Common myeloid progenitor, CD34-positive (primary cell): ENCODE data around the gene PPP1R9B. TPM values are rescaled to one million over a fixed set of nuclear protein-coding genes. Genes with fewer than 3 reads are reported as not detected.

ENCODE experiments used
- CTCF ChIA-PET: fragments of 350-600 bp; sonication (Branson Sonifier 250); formaldehyde crosslinking; loops from one replicate; lab custom pipeline; 2021; ENCODE audit warnings: antibody characterized with exemption; lab: Charles Lee
- POLR2A ChIA-PET: fragments of 350-600 bp; sonication (Branson Sonifier 250); formaldehyde crosslinking; loops from one replicate; lab custom pipeline; 2021; ENCODE audit warnings: antibody characterized with exemption; lab: Charles Lee
- DNase-seq, 3 donors: peaks; one replicate each; pipeline versions ENCODE4 v3.0.0 to v3.0.0-alpha.2; 2013
- H3K27ac ChIP-seq, 2 experiments: 1 replicate in 1 of 2; 2 replicates in 1 of 2; pipeline ENCODE4 v1.7.0; 2013; ENCODE audit warnings: inconsistent platforms in 2 of 2, low read length in 2 of 2, mild to moderate bottlenecking in 2 of 2, low read depth in 1 of 2, moderate library complexity in 1 of 2; ENCODE audit not compliant: severe bottlenecking in 2 of 2, insufficient read depth in 1 of 2, poor library complexity in 1 of 2
- H3K27me3 ChIP-seq, 5 experiments: replicated peaks in 2 of 5; 1 replicate in 3 of 5; 2 replicates in 2 of 5; pipeline versions ENCODE4 v1.6.1 to v1.7.0; 2013; ENCODE audit warnings: low read length in 4 of 5, mild to moderate bottlenecking in 2 of 5, moderate library complexity in 2 of 5, inconsistent platforms in 1 of 5; ENCODE audit not compliant: insufficient read depth in 5 of 5, control insufficient read depth in 4 of 5
- H3K36me3 ChIP-seq, 4 experiments: 1 replicate in 2 of 4; 2 replicates in 2 of 4; pipeline versions ENCODE4 v1.6.1 to v1.7.0; 2013; ENCODE audit warnings: low read length in 3 of 4, control low read depth in 1 of 4, mild to moderate bottlenecking in 1 of 4; ENCODE audit not compliant: control insufficient read depth in 4 of 4, insufficient read depth in 4 of 4
- H3K4me1 ChIP-seq, 4 experiments: 1 replicate in 3 of 4; 2 replicates in 1 of 4; pipeline versions ENCODE4 v1.6.1 to v1.7.1; 2013; ENCODE audit warnings: low read length in 3 of 4, mild to moderate bottlenecking in 3 of 4, control low read depth in 1 of 4, inconsistent platforms in 1 of 4, moderate library complexity in 1 of 4; ENCODE audit not compliant: control insufficient read depth in 4 of 4, insufficient read depth in 4 of 4; ENCODE audit errors: control extremely low read depth in 1 of 4
- H3K4me3 ChIP-seq, 7 experiments: 1 replicate in 4 of 7; 2 replicates in 3 of 7; pipeline versions ENCODE4 v1.5.1 to v1.7.0; 2013; ENCODE audit warnings: mild to moderate bottlenecking in 7 of 7, low read length in 6 of 7, moderate library complexity in 6 of 7, inconsistent platforms in 2 of 7, low read depth in 2 of 7, control low read depth in 1 of 7; ENCODE audit not compliant: insufficient read depth in 4 of 7, control insufficient read depth in 1 of 7; ENCODE audit errors: extremely low read depth in 1 of 7
- H3K9me3 ChIP-seq, 5 experiments: 1 replicate in 4 of 5; 2 replicates in 1 of 5; pipeline versions ENCODE4 v1.6.1 to v1.7.1; 2013; ENCODE audit warnings: low read length in 4 of 5, mild to moderate bottlenecking in 2 of 5, inconsistent platforms in 1 of 5, low read depth in 1 of 5, moderate library complexity in 1 of 5; ENCODE audit not compliant: control insufficient read depth in 4 of 5, insufficient read depth in 2 of 5; ENCODE audit errors: control extremely low read depth in 1 of 5
- WGBS: methylation state at CpG from one replicate; pipeline ENCODE4 v1.1.5; 2013; ENCODE audit not compliant: insufficient coverage; 5-methylcytosine and 5-hydroxymethylcytosine counted together
- polyA plus RNA-seq: library from polyadenylated mRNA; unstranded; fragments of 120-200 nt; gene quantifications from one replicate; pipeline ENCODE4 v1.2.1, GENCODE V29; 2013

PPP1R9B gene, protein sequence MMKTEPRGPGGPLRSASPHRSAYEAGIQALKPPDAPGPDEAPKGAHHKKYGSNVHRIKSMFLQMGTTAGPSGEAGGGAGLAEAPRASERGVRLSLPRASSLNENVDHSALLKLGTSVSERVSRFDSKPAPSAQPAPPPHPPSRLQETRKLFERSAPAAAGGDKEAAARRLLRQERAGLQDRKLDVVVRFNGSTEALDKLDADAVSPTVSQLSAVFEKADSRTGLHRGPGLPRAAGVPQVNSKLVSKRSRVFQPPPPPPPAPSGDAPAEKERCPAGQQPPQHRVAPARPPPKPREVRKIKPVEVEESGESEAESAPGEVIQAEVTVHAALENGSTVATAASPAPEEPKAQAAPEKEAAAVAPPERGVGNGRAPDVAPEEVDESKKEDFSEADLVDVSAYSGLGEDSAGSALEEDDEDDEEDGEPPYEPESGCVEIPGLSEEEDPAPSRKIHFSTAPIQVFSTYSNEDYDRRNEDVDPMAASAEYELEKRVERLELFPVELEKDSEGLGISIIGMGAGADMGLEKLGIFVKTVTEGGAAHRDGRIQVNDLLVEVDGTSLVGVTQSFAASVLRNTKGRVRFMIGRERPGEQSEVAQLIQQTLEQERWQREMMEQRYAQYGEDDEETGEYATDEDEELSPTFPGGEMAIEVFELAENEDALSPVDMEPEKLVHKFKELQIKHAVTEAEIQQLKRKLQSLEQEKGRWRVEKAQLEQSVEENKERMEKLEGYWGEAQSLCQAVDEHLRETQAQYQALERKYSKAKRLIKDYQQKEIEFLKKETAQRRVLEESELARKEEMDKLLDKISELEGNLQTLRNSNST
- 41.8 TPM for polyA plus RNA-seq

GRCh38 chr17:50150354-50151040 lies at the start of gene PPP1R9B:
Gene PPP1R9B, minus strand, starts transcription at chr17:50150677. Its CDS starts 164 bp downstream, at chr17:50150513.
- peak in 1 of 3 donors; percentile 39 for DNase-seq
- ChIA-PET CTCF (interaction anchor here (0.5 to 6.5 kb wide), 8 partner anchors 10 to 146 kb away, joined by 3 to 82 read pairs (median 4); partner anchors contain the start of gene PDK2), POLR2A (interaction anchor here (0.6 to 2.7 kb wide), 4 partner anchors 10 to 148 kb away, joined by 3 to 13 read pairs (median 5); no protein-coding TSS in a partner anchor)
- H3K9me3 ChIP-seq = no peaks in the 10 kb centered on the region
- no peaks in the 10 kb centered on the region for H3K27me3 ChIP-seq
- 0% methylated on average over 24 of the region's 69 CpGs for WGBS
- peak within 1 kb of the TSS; percentile 15 to 79 for H3K27ac ChIP-seq
- peaks cover 6 to 84% (median 77%) of the 10 kb centered on the region in 4 experiments for H3K4me1 ChIP-seq
- H3K36me3 ChIP-seq = peaks cover 0 to 14% (median under 1%) of the 10 kb centered on the region in 4 experiments
- H3K4me3 ChIP-seq = peak within 1 kb of the TSS; percentile 72 to 88 (median 82)

GRCh38 chr17:50199803-50200456 lies 49.5 kb upstream of the PPP1R9B start:
- peak; percentile 77 to 88 (median 87) for DNase-seq
- CTCF ChIA-PET = interaction anchor here (0.7 to 10.9 kb wide), 15 partner anchors 14 to 109 kb away, joined by 3 to 276 read pairs (median 7); partner anchors contain the start of gene TMEM92
- Histone ChIP-seq H3K27me3 (peaks cover 0 to 30% (median 16%) of the 10 kb centered on the region in 5 experiments), H3K27ac (no peak overlapping the region), H3K4me1 (peaks cover 0 to 19% (median 18%) of the 10 kb centered on the region in 4 experiments), H3K9me3 (no peaks in the 10 kb centered on the region), H3K36me3 (no peaks in the 10 kb centered on the region), H3K4me3 (peak overlapping the region in 6 of 7 experiments; percentile 40 to 74 (median 60))
- 1% methylated on average over 23 of the region's 36 CpGs for WGBS
- POLR2A ChIA-PET = interaction anchor here (0.6 to 0.7 kb wide), 2 partner anchors 72 to 94 kb away, joined by 3 read pairs; no protein-coding TSS in a partner anchor

GRCh38 chr17:50199211-50199802 lies 48.8 kb upstream of the PPP1R9B start:
- DNase-seq = no peak
- ChIA-PET POLR2A (interaction anchor here (0.6 kb wide), 1 partner anchor 73 kb away, joined by 3 read pairs; no protein-coding TSS in a partner anchor), CTCF (interaction anchor here (1.0 to 10.9 kb wide), 11 partner anchors 14 to 110 kb away, joined by 3 to 276 read pairs (median 9); partner anchors contain the start of gene TMEM92)
- Histone ChIP-seq H3K4me3 (peak overlapping the region in 2 of 7 experiments; percentile 48 to 74), H3K36me3 (no peaks in the 10 kb centered on the region), H3K27ac (no peak overlapping the region), H3K9me3 (no peaks in the 10 kb centered on the region), H3K27me3 (peaks cover 0 to 30% (median 14%) of the 10 kb centered on the region in 5 experiments), H3K4me1 (peaks cover 0 to 19% (median 18%) of the 10 kb centered on the region in 4 experiments)
- 48% methylated on average over 31 of the region's 41 CpGs for WGBS

- 22% methylated on average over 5 of the region's 7 CpGs for WGBS
- ChIA-PET CTCF (interaction anchor here (0.7 to 4.7 kb wide), 11 partner anchors 9 to 99 kb away, joined by 3 to 87 read pairs (median 7); partner anchors contain the start of genes SGCA and TMEM92), POLR2A (no interaction called here)
These were observed 47.7 kb upstream of the PPP1R9B start for GRCh38 chr17:50198026-50198669.

DNA sequence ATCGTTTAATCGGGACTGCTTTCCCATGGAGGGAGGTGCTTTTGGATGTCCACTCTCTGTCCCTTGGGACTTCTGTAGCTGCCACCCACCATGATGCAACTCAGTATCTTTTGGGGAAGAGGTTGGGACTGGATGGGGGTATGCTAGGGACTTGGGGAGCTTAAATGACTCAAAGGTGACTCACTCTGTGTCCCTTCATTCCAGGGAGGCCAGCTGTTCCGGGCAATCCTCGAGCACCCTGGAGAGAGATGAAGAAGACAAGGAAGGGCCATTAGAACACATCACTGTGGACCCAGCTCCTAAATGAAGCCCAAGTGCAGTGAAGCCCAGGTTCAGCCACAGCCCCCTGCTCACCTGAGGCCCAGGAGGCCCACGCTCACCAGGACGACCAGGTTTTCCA lies 46.3 kb upstream of the PPP1R9B start:
- no peak overlapping the region for H3K4me3 ChIP-seq
- no peaks in the 10 kb centered on the region for H3K36me3 ChIP-seq
- H3K4me1 ChIP-seq = peaks cover 0 to 19% (median 18%) of the 10 kb centered on the region in 4 experiments
- WGBS = 96% methylated on average over 5 of the region's 6 CpGs
- ChIA-PET POLR2A (interaction anchor here (1.7 kb wide), 1 partner anchor 27 kb away, joined by 3 read pairs; no protein-coding TSS in a partner anchor), CTCF (interaction anchor here (0.7 to 4.7 kb wide), 18 partner anchors 10 to 123 kb away, joined by 3 to 87 read pairs (median 4); partner anchors contain the start of genes SGCA and TMEM92)
- no peak overlapping the region for H3K27ac ChIP-seq
- H3K9me3 ChIP-seq = no peaks in the 10 kb centered on the region
- DNase-seq = no peak
- H3K27me3 ChIP-seq = peaks cover 0 to 15% (median 7%) of the 10 kb centered on the region in 5 experiments

More at GRCh38 chr17:50198026-50198669, 47.7 kb upstream of the PPP1R9B start:
- Histone ChIP-seq H3K4me1 (peaks cover 0 to 19% (median 18%) of the 10 kb centered on the region in 4 experiments), H3K4me3 (no peak overlapping the region), H3K36me3 (no peaks in the 10 kb centered on the region), H3K27ac (no peak overlapping the region), H3K27me3 (peaks cover 0 to 29% (median 14%) of the 10 kb centered on the region in 5 experiments), H3K9me3 (no peaks in the 10 kb centered on the region)
- peak; percentile 65 to 80 (median 74) for DNase-seq
